GM12878 (cell line): ENCODE data around the gene PCDH1. TPM values are rescaled to one million over a fixed set of nuclear protein-coding genes. Genes with fewer than 3 reads are reported as not detected.

Experiments
- ATAC-seq: fragments of 200-7000 bp; cut with Tn5 transposase; 3 replicates; pipeline ENCODE4 v1.9.1; 2020; ENCODE audit warnings: mild to moderate bottlenecking, moderate library complexity
- BruUV-seq: library from RNA; stranded (reverse); fragments of 400-500 nt; replicated peaks from 2 replicates; lab custom pipeline; 2021; lab: Mats Ljungman, UMichigan
- CTCF ChIA-PET: fragments of 300-600 bp; sonication (Branson Sonifier 250); formaldehyde crosslinking; extraction: SDS; loops from one replicate; lab custom pipeline; 2021; ENCODE audit warnings: inconsistent platforms; lab: Yijun Ruan, JAX
- POLR2A ChIA-PET: fragments of 350-600 bp; formaldehyde crosslinking; extraction: SDS; loops from one replicate; lab custom pipeline; 2021; ENCODE audit warnings: inconsistent platforms; lab: Charles Lee
- RAD21 ChIA-PET: fragments of 300-600 bp; sonication (Branson Sonifier 250); formaldehyde crosslinking; loops from one replicate; lab custom pipeline; 2023; ENCODE audit warnings: antibody characterized with exemption; ENCODE audit not compliant: unreplicated experiment; lab: Charles Lee
- SMC1A ChIA-PET: fragments of 300-600 bp; sonication (Branson Sonifier 250); formaldehyde crosslinking; loops from one replicate; lab custom pipeline; 2023; ENCODE audit not compliant: unreplicated experiment, uncharacterized antibody; lab: Charles Lee
- DNase-seq: peaks from one replicate; pipeline ENCODE4 v3.0.0-alpha.2; 2011; ENCODE audit warnings: low read depth, low spot score
- FAIRE-seq: peaks from 3 replicates; lab custom pipeline; 2011; peaks lifted over from hg19 to GRCh38; lab: Jason Lieb, UNC
- H2AFZ ChIP-seq: 2 replicates; pipeline ENCODE4 v1.6.0; 2011; ENCODE audit warnings: low read depth, low read length, control low read depth; ENCODE audit not compliant: control insufficient read depth
- H3K27ac ChIP-seq: 2 replicates; pipeline ENCODE4 v1.5.1; 2011; ENCODE audit warnings: control low read depth; ENCODE audit not compliant: control insufficient read depth, insufficient read depth
- H3K27me3 ChIP-seq, 2 experiments: replicated peaks in 1 of 2; 2 replicates each; pipeline versions ENCODE4 v1.6.0 to v1.6.1; 2011; ENCODE audit warnings: low read length in 1 of 2; ENCODE audit not compliant: control insufficient read depth in 2 of 2, insufficient read depth in 2 of 2
- H3K36me3 ChIP-seq, 2 experiments: 2 replicates each; pipeline ENCODE4 v1.5.1; 2011; ENCODE audit warnings: low read length in 1 of 2; ENCODE audit not compliant: control insufficient read depth in 2 of 2, insufficient read depth in 2 of 2
- H3K4me1 ChIP-seq: 2 replicates; pipeline ENCODE4 v1.6.1; 2011; ENCODE audit warnings: mild to moderate bottlenecking, low read length, moderate library complexity, mixed read lengths; ENCODE audit not compliant: control insufficient read depth, insufficient read depth
- H3K4me2 ChIP-seq: 2 replicates; pipeline ENCODE4 v1.6.0; 2011; ENCODE audit warnings: control low read depth; ENCODE audit not compliant: control insufficient read depth, insufficient read depth
- H3K4me3 ChIP-seq: fragments of 200-600 bp; sonication (generic); 2 replicates; pipeline ENCODE4 v1.5.1; 2016
- H3K79me2 ChIP-seq: 2 replicates; pipeline ENCODE4 v1.6.0; 2011; ENCODE audit warnings: low read length; ENCODE audit not compliant: control insufficient read depth, insufficient read depth
- H3K9ac ChIP-seq: 2 replicates; pipeline ENCODE4 v1.8.0; 2011; ENCODE audit warnings: low read length, control low read depth, mixed read lengths; ENCODE audit not compliant: control insufficient read depth, insufficient read depth
- H3K9me3 ChIP-seq: replicated peaks from 3 replicates; pipeline ENCODE4 v1.5.1; 2011; ENCODE audit warnings: mild to moderate bottlenecking, low read length; ENCODE audit not compliant: control insufficient read depth, insufficient read depth
- H4K20me1 ChIP-seq: 2 replicates; pipeline ENCODE4 v1.6.0; 2011; ENCODE audit not compliant: control insufficient read depth, insufficient read depth
- BCL11A ChIP-seq: IDR thresholded peaks from 2 replicates; pipeline ENCODE4 v1.6.1; 2011; ENCODE audit warnings: low read depth, low read length
- ETV6 ChIP-seq, 2 experiments: fragments of 450-650 bp in 1 of 2; IDR thresholded peaks in 1 of 2; conservative IDR thresholded peaks in 1 of 2; 2 replicates each; pipeline ENCODE4 v1.6.1; 2014; ENCODE audit warnings: antibody characterized with exemption in 1 of 2, borderline replicate concordance in 1 of 2, low read depth in 1 of 2, mild to moderate bottlenecking in 1 of 2, moderate library complexity in 1 of 2
- FOXK2 ChIP-seq: fragments of 450-650 bp; IDR thresholded peaks from 2 replicates; pipeline ENCODE4 v1.6.1; 2017; ENCODE audit warnings: mild to moderate bottlenecking, moderate library complexity
- HDAC2 ChIP-seq: fragments of 200-600 bp; sonication (generic); IDR thresholded peaks from 2 replicates; pipeline ENCODE4 v1.6.1; 2017
- NFYB ChIP-seq: IDR thresholded peaks from 2 replicates; pipeline ENCODE4 v1.6.1; 2011; ENCODE audit warnings: low read depth, mild to moderate bottlenecking, low read length, improper control_type of control experiment, moderate library complexity; ENCODE audit not compliant: insufficient read depth
- NR2F1 ChIP-seq: fragments of 450-650 bp; conservative IDR thresholded peaks from 2 replicates; pipeline ENCODE4 v1.6.1; 2017; ENCODE audit warnings: mild to moderate bottlenecking
- NRF1 ChIP-seq: conservative IDR thresholded peaks from 2 replicates; pipeline ENCODE4 v1.6.1; 2011; ENCODE audit warnings: mild to moderate bottlenecking, low read depth, low read length, improper control_type of control experiment
- RBBP5 ChIP-seq: fragments of 200-600 bp; sonication (generic); conservative IDR thresholded peaks from 2 replicates; pipeline ENCODE4 v1.6.1; 2016
- RCOR1 ChIP-seq: conservative IDR thresholded peaks from 2 replicates; pipeline ENCODE4 v1.6.1; 2012; ENCODE audit warnings: low read depth, low read length, improper control_type of control experiment
- SIN3A ChIP-seq: IDR thresholded peaks from 2 replicates; pipeline ENCODE4 v1.6.1; 2012; ENCODE audit warnings: low read depth, low read length, improper control_type of control experiment
- SMAD5 ChIP-seq: IDR thresholded peaks from 2 replicates; pipeline ENCODE4 v1.6.1; 2016; ENCODE audit warnings: antibody characterized with exemption, low read depth
- SMARCA5 ChIP-seq: fragments of 450-650 bp; IDR thresholded peaks from 2 replicates; pipeline ENCODE4 v1.6.1; 2017; ENCODE audit warnings: mild to moderate bottlenecking
- SP1 ChIP-seq: IDR thresholded peaks from one replicate; pipeline ENCODE4 v1.6.1; 2011; ENCODE audit warnings: low read depth, low read length
- TCF7 ChIP-seq: IDR thresholded peaks from 2 replicates; pipeline ENCODE4 v1.6.1; 2014; ENCODE audit warnings: antibody characterized with exemption, borderline replicate concordance
- ZBED1 ChIP-seq: IDR thresholded peaks from 2 replicates; pipeline ENCODE4 v1.6.1; 2016; ENCODE audit warnings: borderline replicate concordance
- ZNF207 ChIP-seq: fragments of 450-650 bp; IDR thresholded peaks from 2 replicates; pipeline ENCODE4 v1.6.1; 2014; ENCODE audit warnings: antibody characterized with exemption, mild to moderate bottlenecking, borderline replicate concordance
- WGBS: methylation state at CpG from one replicate; pipeline ENCODE4 v1.1.6; 2016; ENCODE audit warnings: low lambda C conversion rate; ENCODE audit not compliant: insufficient replicate concordance, insufficient coverage; ENCODE audit errors: missing lambda C conversion rate; 5-methylcytosine and 5-hydroxymethylcytosine counted together
- in situ Hi-C: fragments of 300-500 bp; cut with MboI; formaldehyde crosslinking; loops from 9 replicates; pipeline ENCODE4 v1.14.3; 2018; ENCODE audit warnings: mixed read lengths
- intact Hi-C: fragments of 100-400 bp; cut with micrococcal nuclease; formaldehyde crosslinking; loops from one replicate; pipeline ENCODE4 v1.14.2; 2022; ENCODE audit not compliant: unreplicated experiment
- polyA plus RNA-seq, 11 experiments: library from polyadenylated mRNA; depleted of rRNA in 4 of 11; unstranded in 6 of 11; stranded (reverse) in 5 of 11; fragments of >200 nt; fragmentation: Nextera tagmentation in 4 of 11; fragmentation: Illumina TruSeq in 1 of 11; extraction: Ambion mirVana in 4 of 11; extraction: Trizol in 1 of 11; gene quantifications; 1 replicate in 1 of 11; 2 replicates in 10 of 11; pipeline versions ENCODE4 v1.2.1 to v1.2.3, GENCODE V29; 2011 to 2016; ENCODE audit warnings: inconsistent platforms in 2 of 11, missing spikeins in 2 of 11, low read depth in 1 of 11
- total RNA-seq, 4 experiments: library from RNA; depleted of rRNA in 3 of 4; stranded (reverse); fragments of >200 nt in 3 of 4; fragmentation: Illumina TruSeq in 1 of 4; extraction: Trizol in 1 of 4; gene quantifications; 2 replicates each; pipeline versions ENCODE4 v1.2.1 to v1.2.3, GENCODE V29; 2013 to 2021

The PCDH1 gene
- total and polyA plus RNA-seq, 10 of the 15 experiments (the other 5 are each of a cell fraction or from before 2014, with no cell fraction given): 0.07 to 0.36 (median 0.16) TPM; not detected in 7

DNA sequence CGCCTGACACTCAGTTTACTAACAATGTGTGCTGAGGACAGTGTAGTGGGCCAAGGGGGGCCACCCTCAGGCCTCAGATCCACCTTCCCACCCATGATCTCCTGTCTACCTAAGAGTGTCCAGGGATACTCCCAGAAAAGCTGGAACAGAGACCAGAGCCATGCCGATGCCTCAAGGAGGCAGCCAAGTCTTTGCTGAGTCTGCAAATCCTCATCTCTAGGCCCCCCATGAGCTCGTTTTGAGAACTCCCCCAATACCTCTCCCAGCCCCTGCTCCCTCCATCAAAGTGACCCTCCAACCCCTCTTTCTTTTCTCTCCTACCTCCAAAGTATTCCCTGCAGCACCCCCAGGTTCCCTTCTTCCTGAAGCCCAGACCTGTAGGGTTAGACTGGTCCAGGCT is 53.5 kb downstream of the PCDH1 start:
- ChIA-PET CTCF (interaction anchor here (0.6 to 3.2 kb wide), 5 partner anchors 9 to 132 kb away, joined by 3 to 19 read pairs (median 4); no protein-coding TSS in a partner anchor), RAD21 (interaction anchor here (0.6 to 1.6 kb wide), 3 partner anchors 53 to 136 kb away, joined by 3 to 6 read pairs (median 4); partner anchors contain the start of gene PCDH1), POLR2A (no interaction called here), SMC1A (interaction anchor here (0.8 to 1.2 kb wide), 2 partner anchors 20 to 131 kb away, joined by 3 read pairs; no protein-coding TSS in a partner anchor)
- FAIRE-seq (no peak), DNase-seq (no peak), ATAC-seq (no peak)
- Histone ChIP-seq H3K27ac (no peak overlapping the region), H3K27me3 (peaks cover 0 to 3% of the 10 kb centered on the region in 2 experiments; a peak in 3 of 4 replicates), H3K9ac (no peak overlapping the region), H3K36me3 (no peaks in the 10 kb centered on the region), H3K9me3 (no peaks in the 10 kb centered on the region), H2AFZ (no peak overlapping the region), H3K4me3 (no peak overlapping the region), H3K4me2 (no peak overlapping the region), H3K79me2 (no peaks in the 10 kb centered on the region), H3K4me1 (no peaks in the 10 kb centered on the region), H4K20me1 (no peaks in the 10 kb centered on the region)
- in situ Hi-C loops: no loop called here
- 28% methylated on average over 3 of the region's 3 CpGs for WGBS
- no TSS peak for BruUV-seq
- intact Hi-C loops: no loop called here
- TF ChIP-seq FOXK2 (no peak), RCOR1 (no peak), SMARCA5 (no peak), NFYB (no peak), SP1 (no peak), ZBED1 (no peak), NR2F1 (no peak), ZNF207 (no peak), BCL11A (no peak), NRF1 (no peak), HDAC2 (no peak), ETV6 (conservative IDR thresholded peaks at IDR 0.05 in 1 of 2, IDR thresholded peaks at IDR 0.05 in 1 of 2; ENCODE audit: borderline replicate concordance in 1 of 2, low read depth in 1 of 2) (no peak), SMAD5 (no peak), RBBP5 (no peak), TCF7 (no peak), SIN3A (no peak)
